Measurements from ENCODE around the gene HECTD1. TPM values are rescaled to one million over a fixed set of nuclear protein-coding genes. Genes with fewer than 3 reads are reported as not detected.

HECTD1 gene
- total and polyA plus RNA-seq, 9 of the 15 experiments (the other 6 are each of a cell fraction or from before 2014, with no cell fraction given), result 27.9 to 111 (median 78.1) TPM

GRCh38 chr14:31241450-31242114 is 34.0 kb upstream of the HECTD1 start (continued):
- TF ChIP-seq MEIS2 (IDR thresholded peaks at IDR 0.05; ENCODE audit: partially characterized antibody) (peak; percentile 77), FOXJ2 (tag; IDR thresholded peaks at IDR 0.05) (no peak), MECOM (CRISPR knock-in tag; IDR thresholded peaks at IDR 0.05) (no peak), ZNF41 (CRISPR knock-in tag; conservative IDR thresholded peaks at IDR 0.05) (no peak), RAD51 (IDR thresholded peaks at IDR 0.05; ENCODE audit: borderline replicate concordance, low read depth) (no peak), HMBOX1 (IDR thresholded peaks at IDR 0.05) (0 out of 2 replicates have a peak, but pooled peaks have one; percentile 44), PATZ1 (CRISPR knock-in tag; IDR thresholded peaks at IDR 0.05; ENCODE audit: borderline replicate concordance) (no peak), SAFB (IDR thresholded peaks at IDR 0.05; ENCODE audit: borderline replicate concordance, low read depth, low read length) (no peak), HDAC2 (IDR thresholded peaks at IDR 0.05) (peak; percentile 54; the same call in 1 of the 2 replicates), CAMTA2 (CRISPR knock-in tag; conservative IDR thresholded peaks at IDR 0.05) (no peak), ATF3 (IDR thresholded peaks at IDR 0.05) (0 out of 2 replicates have a peak, but pooled peaks have one; percentile 17), ATF3 (CRISPR knock-in tag; conservative IDR thresholded peaks at IDR 0.05) (no peak), EZH2 (IDR thresholded peaks at IDR 0.05; ENCODE audit: borderline replicate concordance, low read depth, low read length) (no peak), KDM1A (IDR thresholded peaks at IDR 0.05) (peak; percentile 81 to 83), ZNF518B (CRISPR knock-in tag; IDR thresholded peaks at IDR 0.05) (no peak), CBFA2T3 (IDR thresholded peaks at IDR 0.05) (peak; percentile 38; the same call in 1 of the 2 replicates), VEZF1 (CRISPR knock-in tag; IDR thresholded peaks at IDR 0.05) (peak; percentile 46; the same call in 1 of the 2 replicates), BACH1 (tag; IDR thresholded peaks at IDR 0.05) (no peak), HMGN3 (IDR thresholded peaks at IDR 0.05; ENCODE audit: borderline replicate concordance, extremely low read depth, insufficient read length, low read depth, low read length) (no peak), SRSF1 (IDR thresholded peaks at IDR 0.05; ENCODE audit: low read depth, low read length) (no peak)

Measured in K562 (cell line).